WTC11 (cell line): Measurements from ENCODE around the gene TMEM17. TPM values are rescaled to one million over a fixed set of nuclear protein-coding genes. Genes with fewer than 3 reads are reported as not detected.

Experiments used
- ATAC-seq: fragments of 200-7000 bp; cut with Tn5 transposase; 2 replicates; pipeline ENCODE4 v1.10.0; 2021; ENCODE audit warnings: mild to moderate bottlenecking, moderate library complexity
- CTCF ChIA-PET: fragments of 300-600 bp; sonication (Branson Sonifier 250); formaldehyde crosslinking; loops from one replicate; lab custom pipeline; 2021; ENCODE audit warnings: antibody characterized with exemption; lab: Charles Lee
- POLR2A ChIA-PET: fragments of 350-600 bp; sonication (Branson Sonifier 250); formaldehyde crosslinking; loops from one replicate; lab custom pipeline; 2021; ENCODE audit warnings: antibody characterized with exemption; lab: Charles Lee
- DNase-seq: peaks from one replicate; pipeline ENCODE4 v3.0.0; 2021; ENCODE audit warnings: low spot score
- H3K27ac Mint-ChIP-seq: 2 replicates; pipeline ENCODE4 v1.8.0; 2021; ENCODE audit warnings: mixed read lengths
- H3K27me3 Mint-ChIP-seq: 2 replicates; pipeline ENCODE4 v1.8.0; 2021; ENCODE audit warnings: low read depth, mild to moderate bottlenecking, moderate library complexity, mixed read lengths
- H3K36me3 Mint-ChIP-seq: 2 replicates; pipeline ENCODE4 v1.8.0; 2021; ENCODE audit warnings: mixed read lengths
- H3K4me1 Mint-ChIP-seq: 2 replicates; pipeline ENCODE4 v1.8.0; 2022; ENCODE audit warnings: mixed read lengths
- H3K4me3 Mint-ChIP-seq: 2 replicates; pipeline ENCODE4 v1.8.0; 2021; ENCODE audit warnings: mild to moderate bottlenecking, moderate library complexity, mixed read lengths
- H3K9me3 Mint-ChIP-seq: 2 replicates; pipeline ENCODE4 v1.8.0; 2021; ENCODE audit warnings: mixed read lengths
- ARID4B ChIP-seq: sonication (generic); formaldehyde crosslinking; IDR thresholded peaks from 2 replicates; pipeline ENCODE4 v1.8.0; 2023; ENCODE audit warnings: missing genetic modification reagents, mild to moderate bottlenecking, borderline replicate concordance
- CDX4 ChIP-seq: fragments of 250-450 bp; sonication (Bioruptor Pico); IDR thresholded peaks from 2 replicates; pipeline ENCODE4 v1.9.0; 2021; ENCODE audit warnings: moderate library complexity, mild to moderate bottlenecking, inconsistent platforms, borderline replicate concordance
- CREM ChIP-seq: sonication (generic); formaldehyde crosslinking; IDR thresholded peaks from 2 replicates; pipeline ENCODE4 v1.8.1; 2022; ENCODE audit warnings: mild to moderate bottlenecking, missing genetic modification reagents, moderate library complexity
- ETV6 ChIP-seq: sonication (generic); formaldehyde crosslinking; IDR thresholded peaks from 2 replicates; pipeline ENCODE4 v1.8.1; 2022; ENCODE audit warnings: mild to moderate bottlenecking, missing genetic modification reagents
- IRF2 ChIP-seq: sonication (generic); formaldehyde crosslinking; IDR thresholded peaks from 2 replicates; pipeline ENCODE4 v1.8.0; 2022; ENCODE audit warnings: low read depth, missing genetic modification reagents, borderline replicate concordance
- MAX ChIP-seq: sonication (generic); formaldehyde crosslinking; IDR thresholded peaks from 2 replicates; pipeline ENCODE4 v1.8.0; 2022; ENCODE audit warnings: mild to moderate bottlenecking, missing genetic modification reagents
- NFE2L1 ChIP-seq: sonication (generic); formaldehyde crosslinking; IDR thresholded peaks from 2 replicates; pipeline ENCODE4 v1.8.1; 2023; ENCODE audit warnings: missing genetic modification reagents
- RELA ChIP-seq: sonication (generic); formaldehyde crosslinking; IDR thresholded peaks from 2 replicates; pipeline ENCODE4 v1.8.1; 2022; ENCODE audit warnings: missing genetic modification reagents, mild to moderate bottlenecking, borderline replicate concordance
- RORB ChIP-seq: fragments of 250-450 bp; sonication (Bioruptor Pico); IDR thresholded peaks from 2 replicates; pipeline ENCODE4 v1.9.0; 2021; ENCODE audit warnings: mild to moderate bottlenecking
- TP53 ChIP-seq: sonication (generic); formaldehyde crosslinking; IDR thresholded peaks from 2 replicates; pipeline ENCODE4 v1.8.1; 2023; ENCODE audit warnings: mild to moderate bottlenecking, missing genetic modification reagents
- ZNF396 ChIP-seq: fragments of 250-450 bp; sonication (Bioruptor Pico); IDR thresholded peaks from 2 replicates; pipeline ENCODE4 v1.8.0; 2021; ENCODE audit warnings: mild to moderate bottlenecking, moderate library complexity, borderline replicate concordance
- total RNA-seq: library from RNA; stranded (reverse); gene quantifications from 3 replicates; pipeline ENCODE4 v1.2.3, GENCODE V29; 2021
- TF ChIP-seq, protein P1 (sequence below): sonication (generic); formaldehyde crosslinking; IDR thresholded peaks from 2 replicates; pipeline ENCODE4 v1.8.1; 2022; ENCODE audit warnings: mild to moderate bottlenecking, moderate library complexity, missing genetic modification reagents
- TF ChIP-seq, protein P2 (sequence below): sonication (generic); formaldehyde crosslinking; IDR thresholded peaks from 2 replicates; pipeline ENCODE4 v1.8.0; 2022; ENCODE audit warnings: mild to moderate bottlenecking, missing genetic modification reagents
- TF ChIP-seq, protein P3 (sequence below): sonication (generic); formaldehyde crosslinking; IDR thresholded peaks from 2 replicates; pipeline ENCODE4 v1.8.0; 2023; ENCODE audit warnings: mild to moderate bottlenecking, missing genetic modification reagents
- TF ChIP-seq, protein P4 (sequence below): sonication (generic); formaldehyde crosslinking; IDR thresholded peaks from 2 replicates; pipeline ENCODE4 v1.8.1; 2023; ENCODE audit warnings: mild to moderate bottlenecking, moderate library complexity, missing genetic modification reagents

TMEM17 gene
- total RNA-seq, 1 experiment from 2014 or later, result 1.2 TPM

DNA sequence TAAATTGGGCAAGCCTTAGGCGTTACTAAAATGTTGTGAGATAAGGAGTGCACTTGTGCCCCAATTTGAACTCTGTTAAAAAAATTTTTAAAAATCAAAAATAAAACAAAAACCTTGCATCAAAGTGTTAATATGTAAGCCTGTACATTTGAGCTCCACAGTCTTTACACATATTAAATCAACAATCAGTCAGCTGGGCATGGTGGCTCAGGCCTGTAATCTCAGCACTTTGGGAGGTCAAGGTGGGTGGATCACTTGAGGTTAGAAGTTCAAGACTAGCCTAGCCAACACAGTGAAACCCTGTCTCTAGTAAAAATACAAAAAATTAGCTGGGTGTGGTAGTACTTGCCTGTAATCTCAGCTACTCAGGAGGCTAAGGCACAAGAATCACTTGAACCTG is 16.3 kb downstream of the TMEM17 start:
- ChIA-PET CTCF (no interaction called here), POLR2A (no interaction called here)
- Mint-ChIP-seq H3K27ac (no peak overlapping the region), H3K4me1 (peaks cover 11% of the 10 kb centered on the region), H3K36me3 (no peaks in the 10 kb centered on the region), H3K27me3 (no peaks in the 10 kb centered on the region), H3K9me3 (no peaks in the 10 kb centered on the region), H3K4me3 (no peak overlapping the region)
- no peak for TF ChIP-seq CDX4 (CRISPR knock-in tag)
- no peak for TF ChIP-seq ARID4B (CRISPR knock-in tag)
- TF ChIP-seq ETV6 (CRISPR knock-in tag), result no peak
- no peak for TF ChIP-seq NFE2L1
- no peak for TF ChIP-seq TP53 (CRISPR knock-in tag)
- TF ChIP-seq, protein P1, sequence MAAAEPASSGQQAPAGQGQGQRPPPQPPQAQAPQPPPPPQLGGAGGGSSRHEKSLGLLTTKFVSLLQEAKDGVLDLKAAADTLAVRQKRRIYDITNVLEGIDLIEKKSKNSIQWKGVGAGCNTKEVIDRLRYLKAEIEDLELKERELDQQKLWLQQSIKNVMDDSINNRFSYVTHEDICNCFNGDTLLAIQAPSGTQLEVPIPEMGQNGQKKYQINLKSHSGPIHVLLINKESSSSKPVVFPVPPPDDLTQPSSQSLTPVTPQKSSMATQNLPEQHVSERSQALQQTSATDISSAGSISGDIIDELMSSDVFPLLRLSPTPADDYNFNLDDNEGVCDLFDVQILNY (CRISPR knock-in tag), result no peak
- no peak for TF ChIP-seq MAX (CRISPR knock-in tag)
- TF ChIP-seq IRF2 (CRISPR knock-in tag), result no peak
- DNase-seq, result no peak
- no peak for ATAC-seq

GRCh38 chr2:62489162-62489561 is 16.8 kb downstream of the TMEM17 start:
- CTCF ChIA-PET, result interaction anchor here (0.6 kb wide), 1 partner anchor 757 kb away, joined by 3 read pairs; no protein-coding TSS in a partner anchor
- POLR2A ChIA-PET, result interaction anchor here (1.0 kb wide), 1 partner anchor 13 kb away, joined by 3 read pairs; no protein-coding TSS in a partner anchor
- TF ChIP-seq ARID4B (CRISPR knock-in tag) (no peak), RORB (CRISPR knock-in tag) (no peak), ZNF396 (no peak), RELA (no peak), CREM (no peak)
- TF ChIP-seq, protein P2, sequence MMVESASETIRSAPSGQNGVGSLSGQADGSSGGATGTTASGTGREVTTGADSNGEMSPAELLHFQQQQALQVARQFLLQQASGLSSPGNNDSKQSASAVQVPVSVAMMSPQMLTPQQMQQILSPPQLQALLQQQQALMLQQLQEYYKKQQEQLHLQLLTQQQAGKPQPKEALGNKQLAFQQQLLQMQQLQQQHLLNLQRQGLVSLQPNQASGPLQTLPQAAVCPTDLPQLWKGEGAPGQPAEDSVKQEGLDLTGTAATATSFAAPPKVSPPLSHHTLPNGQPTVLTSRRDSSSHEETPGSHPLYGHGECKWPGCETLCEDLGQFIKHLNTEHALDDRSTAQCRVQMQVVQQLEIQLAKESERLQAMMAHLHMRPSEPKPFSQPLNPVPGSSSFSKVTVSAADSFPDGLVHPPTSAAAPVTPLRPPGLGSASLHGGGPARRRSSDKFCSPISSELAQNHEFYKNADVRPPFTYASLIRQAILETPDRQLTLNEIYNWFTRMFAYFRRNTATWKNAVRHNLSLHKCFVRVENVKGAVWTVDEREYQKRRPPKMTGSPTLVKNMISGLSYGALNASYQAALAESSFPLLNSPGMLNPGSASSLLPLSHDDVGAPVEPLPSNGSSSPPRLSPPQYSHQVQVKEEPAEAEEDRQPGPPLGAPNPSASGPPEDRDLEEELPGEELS, result no peak
- TF ChIP-seq, protein P3, sequence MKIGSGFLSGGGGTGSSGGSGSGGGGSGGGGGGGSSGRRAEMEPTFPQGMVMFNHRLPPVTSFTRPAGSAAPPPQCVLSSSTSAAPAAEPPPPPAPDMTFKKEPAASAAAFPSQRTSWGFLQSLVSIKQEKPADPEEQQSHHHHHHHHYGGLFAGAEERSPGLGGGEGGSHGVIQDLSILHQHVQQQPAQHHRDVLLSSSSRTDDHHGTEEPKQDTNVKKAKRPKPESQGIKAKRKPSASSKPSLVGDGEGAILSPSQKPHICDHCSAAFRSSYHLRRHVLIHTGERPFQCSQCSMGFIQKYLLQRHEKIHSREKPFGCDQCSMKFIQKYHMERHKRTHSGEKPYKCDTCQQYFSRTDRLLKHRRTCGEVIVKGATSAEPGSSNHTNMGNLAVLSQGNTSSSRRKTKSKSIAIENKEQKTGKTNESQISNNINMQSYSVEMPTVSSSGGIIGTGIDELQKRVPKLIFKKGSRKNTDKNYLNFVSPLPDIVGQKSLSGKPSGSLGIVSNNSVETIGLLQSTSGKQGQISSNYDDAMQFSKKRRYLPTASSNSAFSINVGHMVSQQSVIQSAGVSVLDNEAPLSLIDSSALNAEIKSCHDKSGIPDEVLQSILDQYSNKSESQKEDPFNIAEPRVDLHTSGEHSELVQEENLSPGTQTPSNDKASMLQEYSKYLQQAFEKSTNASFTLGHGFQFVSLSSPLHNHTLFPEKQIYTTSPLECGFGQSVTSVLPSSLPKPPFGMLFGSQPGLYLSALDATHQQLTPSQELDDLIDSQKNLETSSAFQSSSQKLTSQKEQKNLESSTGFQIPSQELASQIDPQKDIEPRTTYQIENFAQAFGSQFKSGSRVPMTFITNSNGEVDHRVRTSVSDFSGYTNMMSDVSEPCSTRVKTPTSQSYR (CRISPR knock-in tag), result no peak
- TF ChIP-seq, protein P4, sequence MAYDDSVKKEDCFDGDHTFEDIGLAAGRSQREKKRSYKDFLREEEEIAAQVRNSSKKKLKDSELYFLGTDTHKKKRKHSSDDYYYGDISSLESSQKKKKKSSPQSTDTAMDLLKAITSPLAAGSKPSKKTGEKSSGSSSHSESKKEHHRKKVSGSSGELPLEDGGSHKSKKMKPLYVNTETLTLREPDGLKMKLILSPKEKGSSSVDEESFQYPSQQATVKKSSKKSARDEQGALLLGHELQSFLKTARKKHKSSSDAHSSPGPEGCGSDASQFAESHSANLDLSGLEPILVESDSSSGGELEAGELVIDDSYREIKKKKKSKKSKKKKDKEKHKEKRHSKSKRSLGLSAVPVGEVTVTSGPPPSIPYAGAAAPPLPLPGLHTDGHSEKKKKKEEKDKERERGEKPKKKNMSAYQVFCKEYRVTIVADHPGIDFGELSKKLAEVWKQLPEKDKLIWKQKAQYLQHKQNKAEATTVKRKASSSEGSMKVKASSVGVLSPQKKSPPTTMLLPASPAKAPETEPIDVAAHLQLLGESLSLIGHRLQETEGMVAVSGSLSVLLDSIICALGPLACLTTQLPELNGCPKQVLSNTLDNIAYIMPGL, result no peak

More at GRCh38 chr2:62489162-62489561, 16.8 kb downstream of the TMEM17 start:
- Mint-ChIP-seq H3K9me3 (no peaks in the 10 kb centered on the region), H3K4me1 (peaks cover 11% of the 10 kb centered on the region), H3K27me3 (no peaks in the 10 kb centered on the region), H3K36me3 (no peaks in the 10 kb centered on the region), H3K27ac (no peak overlapping the region), H3K4me3 (no peak overlapping the region)
- no peak for ATAC-seq
- DNase-seq, result no peak
